ENCODE measurements around the gene FAM187B. TPM values are rescaled to one million over a fixed set of nuclear protein-coding genes. Genes with fewer than 3 reads are reported as not detected.

The FAM187B gene
- total and polyA plus RNA-seq, 12 donors, result 0.06 to 0.48 (median 0.16) TPM; not detected in 8

- 76 to 78% (median 78%) methylated on average over 9 of the region's 9 CpGs for WGBS, 4 donors
- no peaks in the 10 kb centered on the region for H3K36me3 ChIP-seq (replicated peaks in 1 of 2)
- H3K9me3 ChIP-seq (replicated peaks in 1 of 3), result no peaks in the 10 kb centered on the region
- no peak overlapping the region for H3K4me3 ChIP-seq
- H3K27me3 ChIP-seq, result no peaks in the 10 kb centered on the region
- TF ChIP-seq CTCF (IDR thresholded peaks at IDR 0.05) (no peak), POLR2A (IDR thresholded peaks at IDR 0.05) (no peak)
- no peaks in the 10 kb centered on the region for H3K4me1 ChIP-seq (replicated peaks in 1 of 2)
- intact Hi-C loops (cut with DNase I), result no loop called here
- DNase-seq, result peak in 1 of 7 donors; percentile 21
- no peak overlapping the region for H3K27ac ChIP-seq
Observed at GRCh38 chr19:35194012-35194984, 34.2 kb downstream of the FAM187B start.

- 74 to 86% (median 80%) methylated on average over 2 of the region's 2 CpGs for WGBS, 4 donors
- H3K9me3 ChIP-seq (replicated peaks in 1 of 3), result peaks cover 0 to 9% (median 0%) of the 10 kb centered on the region in 3 donors
- no peak for DNase-seq
- intact Hi-C loops (cut with DNase I), result no loop called here
- TF ChIP-seq CTCF (IDR thresholded peaks at IDR 0.05) (no peak), POLR2A (IDR thresholded peaks at IDR 0.05) (no peak)
- H3K4me1 ChIP-seq (replicated peaks in 1 of 2), result no peaks in the 10 kb centered on the region
- H3K27me3 ChIP-seq, result no peaks in the 10 kb centered on the region
- H3K4me3 ChIP-seq, result no peak overlapping the region
- H3K27ac ChIP-seq, result no peak overlapping the region
- H3K36me3 ChIP-seq (replicated peaks in 1 of 2), result no peaks in the 10 kb centered on the region
Observed at GRCh38 chr19:35184884-35185283, 43.7 kb downstream of the FAM187B start.

GRCh38 chr19:35184267-35184666 lies 44.3 kb downstream of the FAM187B start:
- H3K9me3 ChIP-seq (replicated peaks in 1 of 3), result peaks cover 0 to 9% (median 0%) of the 10 kb centered on the region in 3 donors
- H3K36me3 ChIP-seq (replicated peaks in 1 of 2), result no peaks in the 10 kb centered on the region
- no peaks in the 10 kb centered on the region for H3K4me1 ChIP-seq (replicated peaks in 1 of 2)
- H3K4me3 ChIP-seq, result no peak overlapping the region
- H3K27me3 ChIP-seq, result no peaks in the 10 kb centered on the region
- intact Hi-C loops (cut with DNase I), result no loop called here
- TF ChIP-seq CTCF (IDR thresholded peaks at IDR 0.05) (no peak), POLR2A (IDR thresholded peaks at IDR 0.05) (no peak)
- no peak for DNase-seq
- WGBS, 4 donors, result 69 to 89% (median 80%) methylated on average over 1 of the region's 1 CpG
- no peak overlapping the region for H3K27ac ChIP-seq

GRCh38 chr19:35181387-35181786 lies 47.2 kb downstream of the FAM187B start:
- 81 to 100% (median 88%) methylated on average over 1 of the region's 1 CpG for WGBS, 4 donors
- Histone ChIP-seq H3K4me3 (no peak overlapping the region), H3K9me3 (replicated peaks in 1 of 3) (peaks cover 0 to 9% (median 0%) of the 10 kb centered on the region in 3 donors), H3K36me3 (replicated peaks in 1 of 2) (no peaks in the 10 kb centered on the region), H3K4me1 (replicated peaks in 1 of 2) (no peaks in the 10 kb centered on the region), H3K27ac (no peak overlapping the region), H3K27me3 (no peaks in the 10 kb centered on the region)
- DNase-seq, result no peak
- intact Hi-C loops (cut with DNase I), result no loop called here
- TF ChIP-seq POLR2A (IDR thresholded peaks at IDR 0.05), result no peak
- TF ChIP-seq CTCF (IDR thresholded peaks at IDR 0.05), result no peak
